T-helper 22 cell (primary cell): ENCODE data around the gene DGKD.
"Not testable (repeated sequence)": the region's sequence is repeated elsewhere in the genome, so short reads cannot be mapped to it uniquely, and the experiment has no call there.

Source experiments
- DNase-seq: peaks from one replicate; pipeline ENCODE4 v3.0.0-alpha.2; 2020; ENCODE audit warnings: low read depth

DGKD gene

GRCh38 chr2:233360771-233361176 lies 6.5 kb downstream of the DGKD start:
- DNase-seq: no peak

DNA sequence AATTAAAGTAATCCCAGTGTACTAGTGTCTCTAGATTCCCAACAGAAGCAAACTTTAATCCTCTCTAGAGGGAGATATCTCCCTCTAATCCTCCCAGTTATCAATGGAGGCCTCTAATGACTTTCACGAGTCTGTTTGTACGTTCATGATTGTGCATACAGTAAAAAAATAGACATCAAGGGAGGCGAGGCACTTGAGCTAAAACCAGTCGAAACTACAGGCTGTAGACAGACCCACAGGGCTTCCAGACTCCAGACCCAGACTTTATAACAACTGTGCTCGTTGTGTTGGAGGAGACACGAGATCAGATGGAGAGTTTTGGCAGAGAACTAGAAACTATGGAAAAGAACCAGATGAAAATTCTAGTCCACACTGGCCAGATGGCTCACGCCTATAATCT lies 7.0 kb downstream of the DGKD start:
- no peak for DNase-seq

GRCh38 chr2:233362742-233363141 lies 8.4 kb downstream of the DGKD start:
- DNase-seq: no peak

DNA sequence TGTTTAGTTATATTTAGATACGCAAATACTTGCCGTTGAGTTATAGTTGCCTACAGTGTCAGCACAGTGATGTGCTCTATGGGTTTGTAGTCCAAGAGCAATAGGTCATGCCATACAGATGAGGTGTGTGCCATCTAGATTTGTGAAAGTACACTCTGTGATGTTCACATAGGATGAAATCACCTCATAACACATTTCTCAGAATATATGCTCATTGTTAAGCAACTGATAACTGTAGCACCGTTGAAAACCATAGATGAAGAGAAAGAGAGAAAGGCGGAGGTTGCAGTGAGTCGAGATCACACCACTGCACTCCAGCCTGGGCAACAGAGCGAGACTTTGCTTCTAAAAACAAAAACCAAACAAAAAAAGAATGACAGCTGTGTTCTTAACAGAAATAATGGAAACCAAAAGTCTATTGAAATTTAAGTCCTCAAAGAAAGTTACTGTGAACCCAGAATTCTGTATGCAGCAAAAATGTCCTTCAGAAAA lies 9.5 kb downstream of the DGKD start:
- no peak for DNase-seq

DNA sequence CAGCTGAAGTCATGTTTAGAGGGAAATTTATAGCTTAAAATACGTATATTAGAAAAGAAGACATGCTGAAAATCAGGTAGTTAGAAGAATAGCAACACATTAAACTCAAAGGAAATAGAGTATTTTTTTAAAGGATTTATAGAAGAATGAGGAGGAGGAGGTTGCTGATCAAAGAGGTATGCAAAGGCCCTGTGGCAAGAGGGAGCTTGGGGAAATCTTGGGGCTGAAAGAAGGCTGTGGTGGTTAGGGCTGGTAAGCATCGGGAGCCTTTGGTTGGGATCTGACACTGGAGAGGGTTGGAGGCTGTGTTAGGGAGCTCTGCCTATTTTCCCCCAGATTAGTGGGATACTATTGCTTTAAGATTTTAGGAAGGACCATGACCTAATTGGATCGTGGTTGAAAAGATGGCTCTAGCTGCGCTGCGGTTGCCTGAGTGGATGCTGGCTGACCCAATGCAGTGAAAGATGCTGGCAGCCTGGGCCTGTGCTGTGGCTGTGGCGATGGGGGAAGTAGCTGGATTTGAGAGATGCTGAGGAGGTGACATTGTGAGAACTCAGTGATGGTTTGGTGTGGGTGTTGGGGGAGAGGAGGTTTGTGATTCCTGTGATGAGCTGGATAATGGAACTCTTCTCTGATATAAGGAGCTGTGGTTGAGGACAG lies 11.7 kb downstream of the DGKD start:
- no peak for DNase-seq

- DNase-seq: no peak
Observed at GRCh38 chr2:233367586-233367985, 13.3 kb downstream of the DGKD start.

GRCh38 chr2:233368756-233369155 lies 14.5 kb downstream of the DGKD start:
- no peak for DNase-seq

- DNase-seq: no peak
Observed at GRCh38 chr2:233369462-233369861, 15.2 kb downstream of the DGKD start.

GRCh38 chr2:233369897-233370685 lies 15.8 kb downstream of the DGKD start:
- DNase-seq: no peak

DNA sequence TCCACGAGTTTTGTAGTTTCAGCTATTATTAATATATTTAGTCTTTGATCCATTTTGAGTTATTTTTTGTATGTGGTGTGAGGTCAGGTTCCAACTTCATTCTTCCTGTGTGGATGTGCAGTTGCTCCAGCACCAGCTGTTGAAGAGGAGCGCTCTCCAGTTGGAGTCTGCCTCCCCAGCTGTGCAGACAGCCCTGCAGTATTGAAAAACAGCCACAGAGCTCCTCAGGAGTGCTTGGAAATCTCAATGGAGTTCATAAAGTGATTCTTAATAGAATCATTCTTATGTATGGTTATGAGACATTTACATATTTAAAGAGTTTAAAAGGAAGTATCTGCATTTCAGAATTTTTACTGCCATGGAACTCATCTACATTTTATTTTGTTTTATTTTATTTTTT lies 17.3 kb downstream of the DGKD start:
- no peak for DNase-seq

- no peak for DNase-seq
Observed at GRCh38 chr2:233372855-233373254, 18.6 kb downstream of the DGKD start.

DNA sequence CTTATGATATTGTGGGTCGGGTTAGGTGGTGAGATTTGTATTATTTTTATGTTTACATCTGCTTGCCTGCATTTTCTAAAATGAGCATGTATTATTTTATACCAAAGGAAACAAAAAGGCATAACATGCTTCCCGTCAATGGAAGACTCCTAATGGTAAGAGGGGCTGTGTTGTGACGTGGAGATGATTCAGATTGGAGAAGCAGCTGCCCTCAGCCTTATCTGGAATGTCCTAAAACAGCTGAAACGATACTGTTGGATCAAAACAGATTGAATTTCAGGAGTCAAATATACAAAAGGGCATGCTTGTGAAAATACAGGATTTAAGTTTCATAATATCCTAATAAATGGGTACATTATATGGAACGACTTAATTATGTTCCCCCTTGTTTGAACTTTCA lies 19.0 kb downstream of the DGKD start:
- no peak for DNase-seq

DNA sequence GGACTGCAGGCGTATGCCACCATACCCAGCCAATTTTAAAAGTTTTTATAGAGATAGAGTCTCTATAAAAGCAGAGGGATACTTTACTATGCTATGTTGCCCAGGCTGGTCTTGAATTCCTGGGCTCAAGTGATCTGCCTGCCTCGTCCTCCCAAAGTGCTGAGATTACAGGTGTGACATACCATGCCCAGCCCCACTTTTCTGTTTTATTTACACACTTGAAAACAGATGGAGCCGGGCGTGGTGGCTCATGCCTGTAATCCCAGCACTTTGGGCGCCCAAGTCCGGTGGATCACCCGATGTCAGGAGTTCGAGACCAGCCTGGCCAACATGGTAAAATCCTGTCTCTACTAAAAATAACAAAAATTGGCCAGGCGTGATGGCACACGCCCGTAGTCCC lies 20.5 kb downstream of the DGKD start:
- DNase-seq: not testable (repeated sequence)

DNA sequence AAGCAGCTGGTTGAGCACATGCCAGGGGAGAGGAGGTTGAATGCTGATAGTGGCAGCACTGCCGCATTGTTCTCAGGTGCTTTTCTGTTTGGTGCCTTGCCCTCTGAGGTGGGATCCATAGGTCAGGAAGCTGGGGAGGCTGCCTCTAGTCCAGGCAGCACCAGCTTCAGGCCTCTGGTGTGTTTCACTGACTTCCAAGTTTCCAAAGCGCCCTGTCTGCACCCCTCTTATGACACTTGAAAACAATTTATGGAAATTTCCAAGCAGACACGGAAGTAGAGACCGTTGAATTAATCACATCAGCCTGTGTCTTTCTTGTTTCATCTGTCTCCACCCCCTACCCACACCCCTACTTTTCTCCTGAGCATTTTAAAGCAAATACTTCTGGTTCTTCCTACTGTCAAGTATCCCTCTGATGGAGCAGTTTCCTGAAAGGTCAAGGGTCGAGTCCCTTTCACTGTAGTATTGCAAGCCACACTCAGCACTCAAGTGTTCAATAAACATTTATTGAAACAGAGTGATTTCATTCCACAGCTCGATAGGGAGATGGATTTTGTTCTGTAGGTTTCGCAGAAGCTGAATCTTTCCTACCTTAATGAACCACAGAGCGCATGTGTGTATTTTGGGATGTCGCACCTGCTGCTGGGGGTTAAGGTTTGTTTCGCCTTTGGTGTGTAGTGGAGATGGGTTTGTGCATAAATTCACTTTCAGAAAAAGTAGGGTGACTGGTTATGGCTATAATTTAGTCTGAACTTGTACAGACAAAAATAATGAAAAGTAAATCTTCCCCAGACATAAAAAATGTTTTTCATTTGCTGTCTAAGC lies 21.4 kb downstream of the DGKD start:
- no peak for DNase-seq

DNA sequence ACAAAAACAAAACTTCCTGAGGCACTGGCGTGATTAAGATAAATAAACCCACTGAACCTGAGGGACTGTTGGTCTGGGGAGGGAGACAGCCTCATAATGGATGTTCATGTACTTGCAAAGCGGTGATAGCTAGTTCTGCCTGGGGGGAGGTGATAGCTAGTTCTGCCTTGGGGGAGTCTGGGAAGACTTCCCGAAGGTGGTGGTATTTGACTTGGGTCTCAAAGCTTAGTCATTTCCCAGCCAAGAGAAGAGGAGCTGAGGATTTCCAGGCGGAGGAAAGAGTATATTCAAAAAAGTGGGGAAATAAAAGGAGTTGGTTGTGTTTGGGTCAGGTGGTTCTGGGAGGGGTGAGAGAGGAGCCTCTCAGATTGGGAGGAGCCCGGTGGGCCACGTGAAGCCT lies 24.7 kb downstream of the DGKD start:
- no peak for DNase-seq

GRCh38 chr2:233379441-233379840 lies 25.1 kb downstream of the DGKD start:
- DNase-seq: no peak

- DNase-seq: no peak
Observed at GRCh38 chr2:233380132-233380895, 26.0 kb downstream of the DGKD start.

- no peak for DNase-seq
Observed at GRCh38 chr2:233380995-233381637, 26.8 kb downstream of the DGKD start.

GRCh38 chr2:233381638-233381995 lies 27.3 kb downstream of the DGKD start:
- no peak for DNase-seq

GRCh38 chr2:233384015-233384414 lies 29.7 kb downstream of the DGKD start:
- DNase-seq: no peak

DNA sequence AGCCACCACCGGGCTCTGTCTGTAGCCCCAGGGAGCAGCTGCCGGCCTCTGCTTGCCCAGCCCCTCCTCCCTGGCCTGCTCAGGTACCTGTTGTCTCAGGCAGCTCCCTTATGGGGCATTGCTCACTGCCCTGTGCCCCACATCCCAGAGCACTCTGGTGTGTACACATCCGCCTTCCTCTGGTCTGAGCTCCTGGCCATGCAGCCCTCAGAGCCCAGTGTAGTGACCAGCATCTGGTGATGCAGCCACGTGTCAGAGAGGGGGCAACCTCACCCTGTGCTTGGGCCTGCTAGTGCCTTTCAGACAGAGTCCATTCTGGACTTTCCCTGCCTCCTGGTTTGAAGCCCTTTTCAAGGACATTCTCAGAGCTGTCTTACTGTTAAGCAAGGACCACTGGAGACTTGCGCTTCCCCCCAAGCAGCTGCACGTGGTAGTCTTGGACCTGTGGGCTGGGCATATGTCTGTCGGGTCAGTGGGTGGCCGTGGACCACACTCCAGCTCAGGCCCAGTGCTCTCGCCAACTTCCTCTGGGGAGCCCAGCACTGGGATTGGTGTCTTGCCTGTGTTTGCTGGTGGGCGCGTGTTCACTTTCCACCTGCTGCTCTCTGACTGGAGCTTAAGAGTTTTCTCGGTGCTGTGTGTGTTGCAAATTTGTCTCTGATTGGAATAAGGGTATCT lies 30.7 kb downstream of the DGKD start:
- DNase-seq: no peak
